BLaER1 treated with 17β-estradiol and CSF1 and Interleukin-3, amounts not matched to agents 10 nM and 100 nM (cell line): ENCODE measurements around the gene CCDC171.
A peak's percentile ranks its signal among the peaks of the same experiment; 100 is the strongest.

Source experiments
- H3K27ac ChIP-seq, 11 experiments: shearing (Covaris generic); formaldehyde crosslinking; 2 replicates each; pipeline ENCODE4 v1.8.1; 2022
- H3K27me3 ChIP-seq, 11 experiments: shearing (Covaris generic); formaldehyde crosslinking; 2 replicates each; pipeline ENCODE4 v1.8.1; 2022
- H3K36me3 ChIP-seq, 11 experiments: shearing (Covaris generic); formaldehyde crosslinking; 2 replicates each; pipeline ENCODE4 v1.8.1; 2022
- H3K4me1 ChIP-seq, 10 experiments: shearing (Covaris generic); formaldehyde crosslinking; 2 replicates each; pipeline ENCODE4 v1.8.1; 2022
- H3K4me2 ChIP-seq, 11 experiments: shearing (Covaris generic); formaldehyde crosslinking; 2 replicates each; pipeline ENCODE4 v1.8.1; 2022
- H3K4me3 ChIP-seq, 10 experiments: shearing (Covaris generic); formaldehyde crosslinking; 2 replicates each; pipeline ENCODE4 v1.8.1; 2022
- H3K9ac ChIP-seq, 11 experiments: shearing (Covaris generic); formaldehyde crosslinking; 2 replicates each; pipeline ENCODE4 v1.8.1; 2022
- H3K9me3 ChIP-seq, 11 experiments: shearing (Covaris generic); formaldehyde crosslinking; replicated peaks in 1 of 11; 2 replicates each; pipeline ENCODE4 v1.8.1; 2022
- H4K20me1 ChIP-seq, 11 experiments: shearing (Covaris generic); formaldehyde crosslinking; 2 replicates each; pipeline ENCODE4 v1.8.1; 2022
- Cebpa-rat ChIP-seq, 11 experiments: shearing (Covaris generic); IDR thresholded peaks; 2 replicates each; pipeline ENCODE4 v1.8.1; 2022

CCDC171 gene

DNA sequence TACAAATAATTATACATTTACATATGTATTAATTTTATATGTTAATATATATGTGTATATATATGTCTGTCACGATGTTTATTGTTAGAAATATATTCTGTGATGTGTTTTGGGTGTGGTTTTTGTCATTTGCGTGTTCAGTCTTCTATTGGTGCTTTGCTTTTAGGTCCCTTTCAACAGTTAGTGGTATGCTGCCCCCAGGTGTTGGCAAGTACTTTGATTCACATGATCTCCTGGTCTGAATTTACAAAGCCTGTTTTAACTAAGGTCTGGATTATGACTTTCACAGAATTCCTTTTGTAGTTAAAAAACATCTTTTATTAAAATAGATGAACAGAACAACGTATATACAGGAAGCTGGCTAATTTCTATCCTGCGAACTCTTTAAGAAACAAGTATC is 271.5 kb downstream of the CCDC171 start:
- H3K4me1 ChIP-seq: no peaks in the 10 kb centered on the region
- no peak overlapping the region for H3K27ac ChIP-seq
- no peak overlapping the region for H3K4me3 ChIP-seq
- H3K4me2 ChIP-seq: no peak overlapping the region
- H4K20me1 ChIP-seq: no peaks in the 10 kb centered on the region
- no peaks in the 10 kb centered on the region for H3K27me3 ChIP-seq
- no peaks in the 10 kb centered on the region for H3K36me3 ChIP-seq
- H3K9me3 ChIP-seq: peaks cover 0 to 7% (median 0%) of the 10 kb centered on the region in 11 experiments; a peak in 1 of 22 replicates
- TF ChIP-seq Cebpa-rat (IDR thresholded peaks at IDR 0.05): no peak
- H3K9ac ChIP-seq: no peak overlapping the region

GRCh38 chr9:15831384-15831783 is 278.5 kb downstream of the CCDC171 start:
- no peaks in the 10 kb centered on the region for H3K27me3 ChIP-seq
- no peak overlapping the region for H3K9ac ChIP-seq
- TF ChIP-seq Cebpa-rat (IDR thresholded peaks at IDR 0.05): no peak
- no peaks in the 10 kb centered on the region for H4K20me1 ChIP-seq
- H3K27ac ChIP-seq: no peak overlapping the region
- H3K4me2 ChIP-seq: no peak overlapping the region
- 0 out of 22 replicates have a peak, but pooled peaks cover 0 to 4% (median 0%) of the 10 kb centered on the region in 11 experiments for H3K36me3 ChIP-seq
- no peak overlapping the region for H3K4me3 ChIP-seq
- H3K9me3 ChIP-seq: peaks cover 0 to 26% (median 0%) of the 10 kb centered on the region in 11 experiments; a peak in 7 of 22 replicates
- peaks cover 0 to 23% (median 10%) of the 10 kb centered on the region in 10 experiments; a peak in 13 of 20 replicates for H3K4me1 ChIP-seq

GRCh38 chr9:15834541-15834940 is 281.7 kb downstream of the CCDC171 start:
- Histone ChIP-seq H3K36me3 (0 out of 22 replicates have a peak, but pooled peaks cover 0 to 4% (median 0%) of the 10 kb centered on the region in 11 experiments), H4K20me1 (no peaks in the 10 kb centered on the region), H3K9me3 (peaks cover 0 to 19% (median 0%) of the 10 kb centered on the region in 11 experiments; a peak in 7 of 22 replicates), H3K27me3 (no peaks in the 10 kb centered on the region), H3K9ac (no peak overlapping the region), H3K27ac (no peak overlapping the region), H3K4me2 (peak overlapping the region in 8 of 11 experiments; percentile 13 to 78 (median 43); a peak in 12 of 22 replicates), H3K4me1 (peaks cover 0 to 26% (median 10%) of the 10 kb centered on the region in 10 experiments; a peak in 13 of 20 replicates), H3K4me3 (no peak overlapping the region; a peak in 1 of 20 replicates)
- no peak for TF ChIP-seq Cebpa-rat (IDR thresholded peaks at IDR 0.05)

DNA sequence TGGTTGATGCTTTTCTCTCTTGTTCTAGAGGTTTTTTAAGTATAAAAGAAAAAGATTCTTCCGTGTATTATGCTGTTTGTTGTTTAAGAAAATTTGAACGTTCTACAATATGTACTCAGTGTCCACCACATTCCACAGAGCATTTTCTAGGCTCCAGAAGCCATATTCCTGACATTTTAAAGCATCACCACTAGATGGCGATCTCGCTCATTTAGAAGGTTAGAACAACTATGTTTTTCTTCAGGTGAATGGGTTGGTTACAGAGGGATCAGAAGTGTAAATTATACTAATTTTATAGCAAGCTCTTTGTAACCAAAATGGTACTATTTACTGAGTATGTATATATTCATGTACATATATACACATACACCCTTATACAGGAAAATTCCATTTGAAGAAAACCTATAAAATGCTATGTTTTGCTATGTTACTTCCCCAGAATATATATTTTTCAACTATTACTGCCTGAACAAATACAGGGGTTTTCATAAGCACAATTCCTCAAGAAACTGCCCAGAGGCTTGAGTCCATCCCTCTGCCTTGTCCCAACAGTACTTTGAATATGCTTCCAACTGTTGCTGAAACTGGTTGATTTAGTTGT is 284.3 kb downstream of the CCDC171 start:
- H3K9ac ChIP-seq: no peak overlapping the region
- no peaks in the 10 kb centered on the region for H4K20me1 ChIP-seq
- H3K27me3 ChIP-seq: no peaks in the 10 kb centered on the region
- H3K4me3 ChIP-seq: no peak overlapping the region
- no peak for TF ChIP-seq Cebpa-rat (IDR thresholded peaks at IDR 0.05)
- H3K4me1 ChIP-seq: peaks cover 0 to 26% (median 10%) of the 10 kb centered on the region in 10 experiments; a peak in 13 of 20 replicates
- peaks cover 0 to 4% (median 0%) of the 10 kb centered on the region in 11 experiments; a peak in 2 of 22 replicates for H3K9me3 ChIP-seq
- 0 out of 22 replicates have a peak, but pooled peaks cover 0 to 4% (median 0%) of the 10 kb centered on the region in 11 experiments for H3K36me3 ChIP-seq
- H3K27ac ChIP-seq: no peak overlapping the region
- H3K4me2 ChIP-seq: no peak overlapping the region

- Histone ChIP-seq H3K9me3 (no peaks in the 10 kb centered on the region), H3K36me3 (no peaks in the 10 kb centered on the region), H3K4me2 (no peak overlapping the region), H3K4me3 (no peak overlapping the region), H4K20me1 (no peaks in the 10 kb centered on the region), H3K27ac (no peak overlapping the region), H3K27me3 (no peaks in the 10 kb centered on the region), H3K4me1 (no peaks in the 10 kb centered on the region), H3K9ac (no peak overlapping the region)
- no peak for TF ChIP-seq Cebpa-rat (IDR thresholded peaks at IDR 0.05)
These were observed 289.2 kb downstream of the CCDC171 start for GRCh38 chr9:15842051-15842450.

- Histone ChIP-seq H3K9me3 (no peaks in the 10 kb centered on the region), H4K20me1 (no peaks in the 10 kb centered on the region), H3K27ac (no peak overlapping the region), H3K27me3 (no peaks in the 10 kb centered on the region), H3K36me3 (no peaks in the 10 kb centered on the region), H3K4me1 (no peaks in the 10 kb centered on the region), H3K4me3 (no peak overlapping the region), H3K4me2 (no peak overlapping the region), H3K9ac (no peak overlapping the region)
- TF ChIP-seq Cebpa-rat (IDR thresholded peaks at IDR 0.05): no peak
These were observed 290.5 kb downstream of the CCDC171 start for GRCh38 chr9:15843316-15843715.

DNA sequence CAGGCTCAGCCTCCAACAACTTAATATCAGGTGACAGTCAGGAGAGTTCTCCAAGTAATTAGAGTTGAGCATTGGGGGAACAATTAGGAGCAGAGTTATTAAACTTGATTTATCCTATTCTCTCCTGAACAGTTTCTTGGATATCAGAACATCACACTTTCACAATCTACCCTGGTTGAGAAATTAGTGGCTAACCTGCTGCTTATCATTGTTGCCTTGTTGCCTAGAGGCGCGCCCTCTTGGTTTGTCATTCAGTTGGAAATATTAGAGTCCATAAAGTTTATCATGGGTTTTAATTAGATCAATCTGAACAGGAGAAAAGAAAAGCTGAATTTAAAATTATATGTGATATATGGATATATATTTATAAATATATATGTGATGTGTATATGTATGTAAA is 291.1 kb downstream of the CCDC171 start:
- Histone ChIP-seq H3K4me3 (no peak overlapping the region), H3K27me3 (no peaks in the 10 kb centered on the region), H3K9ac (no peak overlapping the region), H3K4me2 (no peak overlapping the region), H3K4me1 (no peaks in the 10 kb centered on the region), H4K20me1 (no peaks in the 10 kb centered on the region), H3K27ac (no peak overlapping the region), H3K9me3 (no peaks in the 10 kb centered on the region), H3K36me3 (no peaks in the 10 kb centered on the region)
- no peak for TF ChIP-seq Cebpa-rat (IDR thresholded peaks at IDR 0.05)

DNA sequence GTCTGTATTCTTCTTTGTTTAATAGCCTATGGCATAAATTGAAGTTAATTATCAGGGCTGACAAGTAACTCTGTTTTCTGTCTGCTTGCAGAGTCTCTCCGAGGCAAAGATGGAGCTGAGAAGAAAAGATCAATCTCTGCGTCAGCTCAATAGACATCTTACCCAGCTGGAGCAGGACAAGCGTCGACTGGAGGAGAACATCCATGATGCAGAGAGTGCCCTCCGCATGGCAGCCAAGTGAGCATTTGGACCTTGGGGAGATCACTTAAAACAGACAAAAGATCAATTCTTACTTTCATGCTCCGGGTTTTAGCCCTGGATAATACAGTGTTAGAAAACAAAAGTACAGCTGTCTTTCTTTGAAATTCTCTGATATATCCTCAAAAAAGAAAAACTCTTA is 293.8 kb downstream of the CCDC171 start:
- Histone ChIP-seq H3K4me3 (no peak overlapping the region), H3K27ac (no peak overlapping the region), H4K20me1 (no peaks in the 10 kb centered on the region), H3K4me1 (no peaks in the 10 kb centered on the region), H3K4me2 (no peak overlapping the region), H3K9ac (no peak overlapping the region), H3K9me3 (no peaks in the 10 kb centered on the region), H3K36me3 (no peaks in the 10 kb centered on the region), H3K27me3 (no peaks in the 10 kb centered on the region)
- TF ChIP-seq Cebpa-rat (IDR thresholded peaks at IDR 0.05): no peak

- H3K4me1 ChIP-seq: no peaks in the 10 kb centered on the region
- no peaks in the 10 kb centered on the region for H3K27me3 ChIP-seq
- no peaks in the 10 kb centered on the region for H3K36me3 ChIP-seq
- TF ChIP-seq Cebpa-rat (IDR thresholded peaks at IDR 0.05): no peak
- H4K20me1 ChIP-seq: no peaks in the 10 kb centered on the region
- no peaks in the 10 kb centered on the region for H3K9me3 ChIP-seq
- no peak overlapping the region for H3K9ac ChIP-seq
- no peak overlapping the region for H3K4me3 ChIP-seq
- no peak overlapping the region for H3K27ac ChIP-seq
- H3K4me2 ChIP-seq: no peak overlapping the region
These were observed 297.0 kb downstream of the CCDC171 start for GRCh38 chr9:15849871-15850270.

- Histone ChIP-seq H4K20me1 (no peaks in the 10 kb centered on the region), H3K4me2 (no peak overlapping the region), H3K4me1 (no peaks in the 10 kb centered on the region), H3K9me3 (no peaks in the 10 kb centered on the region), H3K27ac (no peak overlapping the region), H3K4me3 (no peak overlapping the region), H3K27me3 (no peaks in the 10 kb centered on the region), H3K9ac (no peak overlapping the region), H3K36me3 (no peaks in the 10 kb centered on the region)
- no peak for TF ChIP-seq Cebpa-rat (IDR thresholded peaks at IDR 0.05)
These were observed 298.9 kb downstream of the CCDC171 start for GRCh38 chr9:15851766-15852165.
